Epithelial cell of proximal tubule (primary cell): ENCODE results near the gene TREML2. TPM values are rescaled to one million over a fixed set of nuclear protein-coding genes. Genes with fewer than 3 reads are reported as not detected.
"Not testable (repeated sequence)": the region's sequence is repeated elsewhere in the genome, so short reads cannot be mapped to it uniquely, and the experiment has no call there.

Source experiments
- DNase-seq: peaks from one replicate; pipeline ENCODE4 v3.0.0-alpha.2; 2011; ENCODE audit warnings: low read depth
- H3K4me3 ChIP-seq: 2 replicates; pipeline ENCODE4 v1.5.1; 2011; ENCODE audit warnings: low read depth, mild to moderate bottlenecking, low read length
- CTCF ChIP-seq: conservative IDR thresholded peaks from 2 replicates; pipeline ENCODE4 v1.5.1; 2012; ENCODE audit warnings: low read depth, mild to moderate bottlenecking, low read length
- total RNA-seq: library from RNA; depleted of rRNA; stranded (reverse); fragments of >200 nt; gene quantifications from 2 replicates; pipeline ENCODE4 v1.2.3, GENCODE V29; 2015

TREML2 gene
- total RNA-seq, 1 donor from 2014 or later: not detected

GRCh38 chr6:41194386-41194785 is 6.6 kb downstream of the TREML2 start:
- no peak overlapping the region for H3K4me3 ChIP-seq

GRCh38 chr6:41193884-41194283 is 7.1 kb downstream of the TREML2 start:
- no peak for TF ChIP-seq CTCF
- DNase-seq: no peak
- H3K4me3 ChIP-seq: no peak overlapping the region

More at GRCh38 chr6:41194386-41194785, 6.6 kb downstream of the TREML2 start:
- no peak for DNase-seq
- no peak for TF ChIP-seq CTCF

GRCh38 chr6:41193171-41193734 is 7.7 kb downstream of the TREML2 start:
- DNase-seq: no peak
- TF ChIP-seq CTCF: no peak
- no peak overlapping the region for H3K4me3 ChIP-seq

- H3K4me3 ChIP-seq: no peak overlapping the region
- peak; percentile 61 for TF ChIP-seq CTCF
- DNase-seq: no peak
Measured at GRCh38 chr6:41191569-41191968, 9.4 kb downstream of the TREML2 start.

GRCh38 chr6:41190791-41191190 is 10.2 kb downstream of the TREML2 start:
- no peak for TF ChIP-seq CTCF
- no peak for DNase-seq
- H3K4me3 ChIP-seq: no peak overlapping the region

GRCh38 chr6:41189967-41190366 is 11.0 kb downstream of the TREML2 start:
- no peak for DNase-seq
- no peak for TF ChIP-seq CTCF
- no peak overlapping the region for H3K4me3 ChIP-seq

- not testable (repeated sequence) for DNase-seq, H3K4me3 ChIP-seq
Measured at GRCh38 chr6:41189046-41189445, 11.9 kb downstream of the TREML2 start.
